Panc1 (cell line): ENCODE results near the gene RRP8.

Source experiments
- POLR2AphosphoS5 ChIP-seq: IDR thresholded peaks from 2 replicates; pipeline ENCODE4 v1.6.1; 2012; ENCODE audit warnings: mild to moderate bottlenecking, low read depth, low read length, moderate library complexity
- REST ChIP-seq, 2 experiments: IDR thresholded peaks; 2 replicates each; pipeline ENCODE4 v1.6.1; 2011 to 2012; ENCODE audit warnings: low read depth in 2 of 2, control low read depth in 1 of 2, low read length in 1 of 2, mild to moderate bottlenecking in 1 of 2, moderate library complexity in 1 of 2; ENCODE audit not compliant: insufficient read depth in 1 of 2

GRCh38 chr11:6579681-6580080, 23.7 kb downstream of the RRP8 start:
- no peak for TF ChIP-seq REST (IDR thresholded peaks at IDR 0.05; ENCODE audit: insufficient read depth in 1 of 2, low read depth in 2 of 2, low read length in 1 of 2)
- TF ChIP-seq POLR2AphosphoS5, result no peak
